ENCODE measurements around the gene FCRL1.

Gene FCRL1

GRCh38 chr1:157798211-157798610, 21.7 kb downstream of the FCRL1 start:
- no peak for DNase-seq

- DNase-seq: no peak
These were observed 34.7 kb downstream of the FCRL1 start for GRCh38 chr1:157785248-157785647.

- DNase-seq: no peak
These were observed 35.1 kb downstream of the FCRL1 start for GRCh38 chr1:157784801-157785200.

GRCh38 chr1:157782931-157783330, 37.0 kb downstream of the FCRL1 start:
- no peak for DNase-seq

- no peak for DNase-seq
These were observed 38.9 kb downstream of the FCRL1 start for GRCh38 chr1:157781048-157781447.

GRCh38 chr1:157776971-157777391, 42.9 kb downstream of the FCRL1 start, which contains the start of gene FCRL2:
Gene FCRL2 (minus strand): TSS chr1:157777132. CDS start chr1:157777073, 59 bp downstream.
- no peak for DNase-seq

GRCh38 chr1:157775101-157775870, 44.6 kb downstream of the FCRL1 start:
- DNase-seq: no peak

GRCh38 chr1:157774412-157774811, 45.5 kb downstream of the FCRL1 start:
- DNase-seq: no peak

GRCh38 chr1:157773493-157774350, 46.2 kb downstream of the FCRL1 start:
- DNase-seq: no peak

GRCh38 chr1:157771661-157772425, 48.1 kb downstream of the FCRL1 start:
- no peak for DNase-seq

GRCh38 chr1:157770442-157771043, 49.4 kb downstream of the FCRL1 start:
- DNase-seq: no peak

GRCh38 chr1:157766792-157767191, 53.1 kb downstream of the FCRL1 start:
- no peak for DNase-seq

- DNase-seq: no peak
These were observed 61.9 kb downstream of the FCRL1 start for GRCh38 chr1:157758018-157758417.

- DNase-seq: no peak
These were observed 66.3 kb downstream of the FCRL1 start for GRCh38 chr1:157753611-157754010.

- no peak for DNase-seq
These were observed 68.6 kb downstream of the FCRL1 start for GRCh38 chr1:157751283-157751682.

- DNase-seq: no peak
These were observed 71.6 kb downstream of the FCRL1 start for GRCh38 chr1:157748262-157748817.
